Measurements from ENCODE around the gene INIP. TPM values are rescaled to one million over a fixed set of nuclear protein-coding genes. Genes with fewer than 3 reads are reported as not detected.

The INIP gene
- total RNA-seq, 1 experiment from 2014 or later, result 18.7 TPM

- no peaks in the 10 kb centered on the region for H3K27me3 Mint-ChIP-seq (ENCODE audit: unreplicated experiment)
- H3K4me3 Mint-ChIP-seq (ENCODE audit: low read depth, unreplicated experiment), result peak overlapping the region; percentile 37
- peak; percentile 32 for DNase-seq
- intact Hi-C loops (cut with micrococcal nuclease; ENCODE audit: unreplicated experiment), result loop anchor here (5.0 kb wide), 2 partner anchors 36 to 39 kb away; partner anchors contain the start of gene INIP
- H3K36me3 Mint-ChIP-seq (ENCODE audit: insufficient read depth, unreplicated experiment), result peaks cover 10% of the 10 kb centered on the region
- BruUV-seq (replicated peaks), result no TSS peak
- peak overlapping the region; percentile 17 for H3K27ac Mint-ChIP-seq (ENCODE audit: unreplicated experiment)
- TF ChIP-seq CTCF (IDR thresholded peaks at IDR 0.05; ENCODE audit: unreplicated experiment), result no peak
- H3K4me1 Mint-ChIP-seq (ENCODE audit: low read depth, unreplicated experiment), result peaks cover 46% of the 10 kb centered on the region
- CTCF ChIA-PET, result no interaction called here
- H3K9me3 Mint-ChIP-seq (ENCODE audit: low read depth, unreplicated experiment), result no peaks in the 10 kb centered on the region
Measured at GRCh38 chr9:112753725-112754124, 35.8 kb upstream of the INIP start.

GRCh38 chr9:112752334-112753125 lies 34.6 kb upstream of the INIP start:
- H3K4me3 Mint-ChIP-seq (ENCODE audit: low read depth, unreplicated experiment), result no peak overlapping the region
- no peaks in the 10 kb centered on the region for H3K27me3 Mint-ChIP-seq (ENCODE audit: unreplicated experiment)
- no peak overlapping the region for H3K27ac Mint-ChIP-seq (ENCODE audit: unreplicated experiment)
- intact Hi-C loops (cut with micrococcal nuclease; ENCODE audit: unreplicated experiment), result loop anchor here (5.0 kb wide), 2 partner anchors 35 to 40 kb away; partner anchors contain the start of gene INIP
- peaks cover 10% of the 10 kb centered on the region for H3K36me3 Mint-ChIP-seq (ENCODE audit: insufficient read depth, unreplicated experiment)
- DNase-seq, result no peak
- CTCF ChIA-PET, result no interaction called here
- H3K4me1 Mint-ChIP-seq (ENCODE audit: low read depth, unreplicated experiment), result peaks cover 38% of the 10 kb centered on the region
- BruUV-seq (replicated peaks), result no TSS peak
- no peaks in the 10 kb centered on the region for H3K9me3 Mint-ChIP-seq (ENCODE audit: low read depth, unreplicated experiment)
- TF ChIP-seq CTCF (IDR thresholded peaks at IDR 0.05; ENCODE audit: unreplicated experiment), result no peak

DNA sequence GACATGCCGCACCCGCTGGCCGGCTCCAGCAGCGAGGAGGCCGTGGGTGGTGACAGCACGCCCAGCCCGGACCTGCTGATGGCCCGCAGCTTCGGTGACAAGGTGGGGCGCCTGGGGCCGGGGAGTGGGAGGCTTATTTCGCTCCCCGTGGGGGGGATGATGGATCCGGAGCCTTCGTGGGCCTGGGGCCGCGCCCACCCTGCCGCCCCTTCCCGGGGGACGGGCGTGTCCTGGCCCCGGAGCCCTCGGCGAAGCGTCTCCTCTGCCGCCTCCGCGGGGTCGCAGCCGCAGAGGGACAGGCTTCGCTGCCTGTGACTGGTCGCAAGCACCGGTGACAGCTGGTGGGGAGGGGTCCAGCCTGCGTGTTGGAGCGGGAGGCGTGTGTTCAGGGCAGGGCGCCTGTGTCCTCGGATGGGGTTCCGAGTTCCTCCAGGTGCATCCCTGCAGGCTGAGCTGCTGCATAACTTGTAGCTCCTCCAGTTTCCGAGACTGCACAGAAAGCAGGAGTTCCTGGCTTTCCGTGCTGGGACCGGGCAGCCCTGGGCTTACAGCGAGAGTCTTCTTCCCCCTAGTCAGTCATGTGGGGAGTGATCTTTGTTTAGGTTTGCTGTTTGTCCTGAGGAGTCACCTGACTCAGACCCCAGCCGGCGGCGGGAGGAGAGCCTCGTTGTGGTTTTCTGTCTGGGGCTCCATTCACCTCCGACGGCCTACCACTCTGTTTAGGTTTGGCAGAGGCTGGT lies 33.3 kb upstream of the INIP start:
- Mint-ChIP-seq H3K36me3 (ENCODE audit: insufficient read depth, unreplicated experiment) (peaks cover 10% of the 10 kb centered on the region), H3K9me3 (ENCODE audit: low read depth, unreplicated experiment) (no peaks in the 10 kb centered on the region), H3K4me3 (ENCODE audit: low read depth, unreplicated experiment) (peak overlapping the region; percentile 94), H3K27ac (ENCODE audit: unreplicated experiment) (no peak overlapping the region), H3K27me3 (ENCODE audit: unreplicated experiment) (no peaks in the 10 kb centered on the region), H3K4me1 (ENCODE audit: low read depth, unreplicated experiment) (peaks cover 29% of the 10 kb centered on the region)
- TF ChIP-seq CTCF (IDR thresholded peaks at IDR 0.05; ENCODE audit: unreplicated experiment), result no peak
- CTCF ChIA-PET, result no interaction called here
- intact Hi-C loops (cut with micrococcal nuclease; ENCODE audit: unreplicated experiment), result loop anchor here (5.0 kb wide), 2 partner anchors 34 to 41 kb away; partner anchors contain the start of gene INIP
- DNase-seq, result peak; percentile 32
- no TSS peak for BruUV-seq (replicated peaks)

DNA sequence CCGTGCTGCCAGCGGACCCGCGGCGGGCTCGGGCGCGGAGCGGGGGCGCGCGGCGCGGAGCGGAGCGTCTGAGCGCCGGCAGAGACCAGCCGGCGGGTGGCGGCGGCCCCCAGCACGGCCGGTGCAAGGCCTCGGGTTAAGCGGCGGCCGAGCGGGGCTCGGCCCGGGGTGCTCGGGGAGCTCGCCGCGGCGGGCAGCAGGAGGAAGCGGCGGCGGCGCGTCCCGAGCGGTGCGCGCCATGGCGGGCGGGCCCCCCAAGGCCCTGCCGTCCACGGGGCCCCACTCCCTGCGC lies 32.8 kb upstream of the INIP start:
- H3K27ac Mint-ChIP-seq (ENCODE audit: unreplicated experiment), result no peak overlapping the region
- BruUV-seq (replicated peaks), result no TSS peak
- peak overlapping the region; percentile 94 for H3K4me3 Mint-ChIP-seq (ENCODE audit: low read depth, unreplicated experiment)
- peaks cover 24% of the 10 kb centered on the region for H3K4me1 Mint-ChIP-seq (ENCODE audit: low read depth, unreplicated experiment)
- intact Hi-C loops (cut with micrococcal nuclease; ENCODE audit: unreplicated experiment), result loop anchor here (5.0 kb wide), 2 partner anchors 33 to 42 kb away; partner anchors contain the start of gene INIP
- H3K9me3 Mint-ChIP-seq (ENCODE audit: low read depth, unreplicated experiment), result no peaks in the 10 kb centered on the region
- H3K36me3 Mint-ChIP-seq (ENCODE audit: insufficient read depth, unreplicated experiment), result peaks cover 10% of the 10 kb centered on the region
- no peaks in the 10 kb centered on the region for H3K27me3 Mint-ChIP-seq (ENCODE audit: unreplicated experiment)
- CTCF ChIA-PET, result interaction anchor here (0.6 kb wide), 1 partner anchor 35 kb away, joined by 6 read pairs; no protein-coding TSS in a partner anchor
- no peak for DNase-seq
- TF ChIP-seq CTCF (IDR thresholded peaks at IDR 0.05; ENCODE audit: unreplicated experiment), result no peak
